SW 1271 (cell line): Measurements from ENCODE around the gene MS4A10.

Source experiments
- DNase-seq, 2 experiments: peaks; one replicate each; lab custom pipeline; 2025; lab: John Stamatoyannopoulos, UW

The MS4A10 gene

DNA sequence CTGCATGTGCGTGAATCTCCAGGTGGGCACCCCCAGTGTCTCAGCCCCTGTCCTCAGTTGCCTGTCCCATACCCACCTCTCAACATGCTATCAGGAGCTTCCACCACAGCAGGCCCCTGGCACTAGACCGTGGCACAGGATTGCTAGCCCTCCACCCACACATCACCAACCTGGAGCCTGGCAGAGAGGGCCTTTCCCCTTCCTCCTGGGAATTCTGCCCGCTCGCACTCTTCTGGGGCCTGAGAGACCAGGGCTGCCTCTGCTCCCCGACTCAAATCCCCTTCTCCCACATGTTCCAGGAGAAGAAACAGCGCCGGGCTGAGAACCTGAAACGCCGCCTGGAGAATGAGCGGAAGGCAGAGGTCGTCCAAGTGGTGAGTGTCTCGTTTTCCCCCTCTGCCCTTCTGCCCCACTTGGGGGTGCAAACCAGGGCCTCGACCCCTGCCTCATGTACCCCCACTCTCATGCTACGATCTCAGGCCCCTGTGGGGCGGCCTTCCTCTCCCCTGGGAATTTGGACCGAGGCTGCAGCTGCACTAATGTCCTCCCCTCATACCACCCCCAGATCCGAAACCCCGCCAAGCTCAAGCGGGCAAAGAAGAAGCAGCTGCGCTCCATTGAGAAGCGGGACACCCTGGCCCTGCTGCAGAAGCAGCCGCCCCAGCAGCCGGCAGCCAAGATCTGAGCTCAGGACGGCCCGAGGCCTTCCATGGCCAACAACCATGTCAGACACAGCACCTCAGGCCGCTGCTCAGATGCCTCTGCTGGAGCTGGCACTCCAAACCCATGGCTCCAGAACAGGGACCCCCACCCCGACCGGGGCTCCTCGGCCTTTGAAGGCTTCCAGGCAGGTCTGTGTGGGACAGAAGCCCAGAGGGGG lies 64.7 kb downstream of the MS4A10 start:
- no peak for DNase-seq
